SK-N-SH (cell line): Measurements from ENCODE around the gene MBNL2. TPM values are rescaled to one million over a fixed set of nuclear protein-coding genes. Genes with fewer than 3 reads are reported as not detected.

ENCODE experiments used
- CTCF ChIA-PET: fragments of 300-600, 350-600 bp; formaldehyde crosslinking; extraction: SDS; loops from one replicate; lab custom pipeline; 2021; lab: Yijun Ruan, JAX
- POLR2A ChIA-PET: fragments of 350-600 bp; sonication (Branson Sonifier 250); formaldehyde crosslinking; extraction: SDS; loops from one replicate; lab custom pipeline; 2020; ENCODE audit warnings: antibody characterized with exemption, inconsistent platforms; lab: Yijun Ruan, JAX
- DNase-seq: peaks from one replicate; pipeline ENCODE4 v3.0.0; 2012
- H2AFZ ChIP-seq: fragments of 200-600 bp; sonication (generic); 2 replicates; pipeline ENCODE4 v1.8.1; 2016; ENCODE audit warnings: antibody characterized with exemption, mild to moderate bottlenecking, low read depth
- H3F3A ChIP-seq: fragments of 200-600 bp; sonication (generic); replicated peaks from 2 replicates; pipeline ENCODE3; 2016; ENCODE audit warnings: antibody characterized with exemption, mild to moderate bottlenecking; ENCODE audit not compliant: insufficient read depth
- H3K27ac ChIP-seq, 2 experiments: fragments of 200-500 bp in 1 of 2; fragments of 200-600 bp in 1 of 2; sonication (Bioruptor generic) in 1 of 2; sonication (generic), shearing (Covaris generic) in 1 of 2; 2 replicates each; pipeline versions ENCODE4 v1.5.1 to v1.6.1; 2014 to 2016; ENCODE audit warnings: low read depth in 2 of 2, inconsistent platforms in 1 of 2, low read length in 1 of 2, mild to moderate bottlenecking in 1 of 2, mixed read lengths in 1 of 2
- H3K27me3 ChIP-seq: fragments of 200-600 bp; sonication (generic), shearing (Covaris generic); 2 replicates; pipeline ENCODE4 v1.6.1; 2016; ENCODE audit warnings: mixed run types; ENCODE audit not compliant: insufficient read depth
- H3K36me3 ChIP-seq, 2 experiments: fragments of 200-500 bp in 1 of 2; fragments of 200-600 bp in 1 of 2; sonication (Bioruptor generic) in 1 of 2; sonication (generic) in 1 of 2; replicated peaks in 1 of 2; 2 replicates each; pipeline versions ENCODE3 to v1.5.1; 2014 to 2016; ENCODE audit warnings: low read length in 1 of 2, mild to moderate bottlenecking in 1 of 2; ENCODE audit not compliant: insufficient read depth in 2 of 2, control insufficient read depth in 1 of 2
- H3K4me1 ChIP-seq, 2 experiments: fragments of 200-500 bp in 1 of 2; fragments of 200-600 bp in 1 of 2; sonication (Bioruptor generic) in 1 of 2; sonication (generic), shearing (Covaris generic) in 1 of 2; 2 replicates each; pipeline versions ENCODE4 v1.5.1 to v1.6.1; 2014 to 2016; ENCODE audit warnings: low read depth in 1 of 2, low read length in 1 of 2, mixed run types in 1 of 2; ENCODE audit not compliant: insufficient read depth in 2 of 2, control insufficient read depth in 1 of 2
- H3K4me2 ChIP-seq: fragments of 200-600 bp; sonication (generic), shearing (Covaris generic); 2 replicates; pipeline ENCODE4 v1.6.1; 2017; ENCODE audit warnings: mixed run types
- H3K4me3 ChIP-seq, 2 experiments: fragments of 200-500 bp in 1 of 2; fragments of 200-600 bp in 1 of 2; sonication (Bioruptor generic) in 1 of 2; sonication (generic), shearing (Covaris generic) in 1 of 2; 2 replicates each; pipeline versions ENCODE4 v1.5.1 to v1.8.1; 2014 to 2016; ENCODE audit warnings: low read depth in 2 of 2, inconsistent platforms in 1 of 2, low read length in 1 of 2, mild to moderate bottlenecking in 1 of 2, mixed read lengths in 1 of 2, moderate library complexity in 1 of 2
- H3K79me2 ChIP-seq: fragments of 200-600 bp; sonication (generic); 2 replicates; pipeline ENCODE4 v1.8.1; 2017; ENCODE audit warnings: mild to moderate bottlenecking; ENCODE audit not compliant: insufficient read depth
- H3K9ac ChIP-seq: fragments of 200-600 bp; sonication (generic); 2 replicates; pipeline ENCODE4 v1.6.1; 2017; ENCODE audit warnings: mixed run types
- H3K9me2 ChIP-seq: fragments of 200-600 bp; sonication (generic); 2 replicates; pipeline ENCODE4 v1.6.1; 2017; ENCODE audit warnings: mixed run types
- H3K9me3 ChIP-seq: fragments of 200-600 bp; sonication (generic); 2 replicates; pipeline ENCODE4 v1.6.1; 2017; ENCODE audit warnings: mixed run types, mild to moderate bottlenecking, moderate library complexity
- H4K20me1 ChIP-seq: fragments of 200-600 bp; sonication (generic); 2 replicates; pipeline ENCODE4 v1.6.1; 2017; ENCODE audit warnings: mild to moderate bottlenecking, mixed run types; ENCODE audit not compliant: insufficient read depth
- FOSL2 ChIP-seq: IDR thresholded peaks from 2 replicates; pipeline ENCODE4 v1.4.0; 2012; ENCODE audit warnings: low read depth, mild to moderate bottlenecking, moderate library complexity, borderline replicate concordance
- POLR2AphosphoS5 ChIP-seq: IDR thresholded peaks from 2 replicates; pipeline ENCODE4 v1.6.1; 2012; ENCODE audit warnings: low read depth, low read length
- RAD21 ChIP-seq: IDR thresholded peaks from 2 replicates; pipeline ENCODE4 v1.6.1; 2012; ENCODE audit warnings: mild to moderate bottlenecking, low read length
- REST ChIP-seq: IDR thresholded peaks from 2 replicates; pipeline ENCODE4 v1.6.1; 2012; ENCODE audit warnings: mild to moderate bottlenecking, low read depth, low read length, moderate library complexity
- TCF12 ChIP-seq: IDR thresholded peaks from 2 replicates; pipeline ENCODE4 v1.4.0; 2012
- USF1 ChIP-seq: IDR thresholded peaks from 2 replicates; pipeline ENCODE4 v1.4.0; 2012; ENCODE audit warnings: low read depth, borderline replicate concordance
- WGBS: methylation state at CpG from one replicate; pipeline ENCODE4 v1.1.6; 2017; ENCODE audit warnings: low lambda C conversion rate; 5-methylcytosine and 5-hydroxymethylcytosine counted together
- polyA plus RNA-seq, 3 experiments: library from polyadenylated mRNA; depleted of rRNA; stranded (reverse); fragments of >200 nt; gene quantifications; 2 replicates each; pipeline ENCODE4 v1.2.3, GENCODE V29; 2012
- TF ChIP-seq, protein P1 (sequence below): IDR thresholded peaks from 2 replicates; pipeline ENCODE4 v1.4.0; 2012; ENCODE audit warnings: low read depth, borderline replicate concordance

MBNL2 gene
- polyA plus RNA-seq, 1 of the 3 experiments (the other 2 are of a cell fraction) = 24.5 TPM

- TF ChIP-seq REST = no peak
- no peak for TF ChIP-seq USF1
- TF ChIP-seq RAD21 = no peak
- no peak for TF ChIP-seq POLR2AphosphoS5
Observed at GRCh38 chr13:97275776-97276501, 53.8 kb downstream of the MBNL2 start (continued).

- Histone ChIP-seq H3K9me2 (no peaks in the 10 kb centered on the region), H3F3A (peaks cover 88% of the 10 kb centered on the region), H3K4me2 (peak overlapping the region; percentile 70; the same call in 1 of the 2 replicates), H3K36me3 (peaks cover 24 to 50% of the 10 kb centered on the region in 2 experiments), H3K4me3 (peak overlapping the region in 1 of 2 experiments; percentile 2; a peak in 1 of 4 replicates), H4K20me1 (no peaks in the 10 kb centered on the region), H3K27ac (peak overlapping the region; percentile 90 to 98; a peak in 3 of 4 replicates), H3K4me1 (peaks cover 9 to 71% of the 10 kb centered on the region in 2 experiments), H3K9me3 (no peaks in the 10 kb centered on the region), H3K79me2 (peaks cover 88% of the 10 kb centered on the region), H2AFZ (no peak overlapping the region), H3K9ac (peak overlapping the region; percentile 70; the same call in 1 of the 2 replicates), H3K27me3 (no peaks in the 10 kb centered on the region)
- ChIA-PET CTCF (no interaction called here), POLR2A (no interaction called here)
- 75% methylated on average over 2 of the region's 2 CpGs for WGBS
- TF ChIP-seq FOSL2 = peak; percentile 17; the same call in 1 of the 2 replicates
- TF ChIP-seq TCF12 = 0 out of 2 replicates have a peak, but pooled peaks have one; percentile 7
- TF ChIP-seq, protein P1, sequence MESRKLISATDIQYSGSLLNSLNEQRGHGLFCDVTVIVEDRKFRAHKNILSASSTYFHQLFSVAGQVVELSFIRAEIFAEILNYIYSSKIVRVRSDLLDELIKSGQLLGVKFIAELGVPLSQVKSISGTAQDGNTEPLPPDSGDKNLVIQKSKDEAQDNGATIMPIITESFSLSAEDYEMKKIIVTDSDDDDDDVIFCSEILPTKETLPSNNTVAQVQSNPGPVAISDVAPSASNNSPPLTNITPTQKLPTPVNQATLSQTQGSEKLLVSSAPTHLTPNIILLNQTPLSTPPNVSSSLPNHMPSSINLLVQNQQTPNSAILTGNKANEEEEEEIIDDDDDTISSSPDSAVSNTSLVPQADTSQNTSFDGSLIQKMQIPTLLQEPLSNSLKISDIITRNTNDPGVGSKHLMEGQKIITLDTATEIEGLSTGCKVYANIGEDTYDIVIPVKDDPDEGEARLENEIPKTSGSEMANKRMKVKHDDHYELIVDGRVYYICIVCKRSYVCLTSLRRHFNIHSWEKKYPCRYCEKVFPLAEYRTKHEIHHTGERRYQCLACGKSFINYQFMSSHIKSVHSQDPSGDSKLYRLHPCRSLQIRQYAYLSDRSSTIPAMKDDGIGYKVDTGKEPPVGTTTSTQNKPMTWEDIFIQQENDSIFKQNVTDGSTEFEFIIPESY = no peak
- no peak for DNase-seq
Observed at GRCh38 chr13:97276862-97277269, 54.7 kb downstream of the MBNL2 start.
